ENCODE measurements around the gene PTPRT.

DNA sequence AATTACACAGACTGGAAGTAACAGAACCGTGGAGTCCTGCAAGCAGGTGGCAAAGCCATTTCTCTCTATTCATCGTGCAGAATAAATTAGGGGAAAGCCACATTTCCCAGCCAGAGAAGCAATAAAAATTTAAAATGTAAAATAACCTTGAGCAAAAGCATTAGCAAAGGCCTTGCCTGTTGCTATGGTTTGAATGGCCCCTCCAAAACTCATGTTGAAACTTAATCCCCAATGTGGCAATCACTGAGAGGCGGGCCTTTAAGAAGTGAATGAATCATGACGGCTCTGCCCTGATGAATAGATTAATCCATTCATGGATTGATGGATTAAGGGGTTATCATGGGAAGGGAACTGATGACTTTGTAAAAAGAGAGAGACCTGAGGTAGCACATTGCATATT lies 679.0 kb downstream of the PTPRT start:
- TF ChIP-seq SMC3 (IDR thresholded peaks at IDR 0.05; ENCODE audit: borderline replicate concordance, low read length) (no peak), SREBF2 (IDR thresholded peaks at IDR 0.05; ENCODE audit: low read length) (no peak), SMARCA5 (IDR thresholded peaks at IDR 0.05) (no peak), TCF12 (IDR thresholded peaks at IDR 0.05; ENCODE audit: low read depth, low read length) (no peak), POLR2A (IDR thresholded peaks at IDR 0.05; ENCODE audit: low read depth, low read length) (no peak), HDAC6 (IDR thresholded peaks at IDR 0.05; ENCODE audit: unreplicated experiment) (no peak), ZBED1 (IDR thresholded peaks at IDR 0.05; ENCODE audit: borderline replicate concordance) (no peak), ZSCAN29 (IDR thresholded peaks at IDR 0.05) (no peak), RFX5 (IDR thresholded peaks at IDR 0.05; ENCODE audit: low read depth, low read length) (no peak)
- TF ChIP-seq, protein P1, sequence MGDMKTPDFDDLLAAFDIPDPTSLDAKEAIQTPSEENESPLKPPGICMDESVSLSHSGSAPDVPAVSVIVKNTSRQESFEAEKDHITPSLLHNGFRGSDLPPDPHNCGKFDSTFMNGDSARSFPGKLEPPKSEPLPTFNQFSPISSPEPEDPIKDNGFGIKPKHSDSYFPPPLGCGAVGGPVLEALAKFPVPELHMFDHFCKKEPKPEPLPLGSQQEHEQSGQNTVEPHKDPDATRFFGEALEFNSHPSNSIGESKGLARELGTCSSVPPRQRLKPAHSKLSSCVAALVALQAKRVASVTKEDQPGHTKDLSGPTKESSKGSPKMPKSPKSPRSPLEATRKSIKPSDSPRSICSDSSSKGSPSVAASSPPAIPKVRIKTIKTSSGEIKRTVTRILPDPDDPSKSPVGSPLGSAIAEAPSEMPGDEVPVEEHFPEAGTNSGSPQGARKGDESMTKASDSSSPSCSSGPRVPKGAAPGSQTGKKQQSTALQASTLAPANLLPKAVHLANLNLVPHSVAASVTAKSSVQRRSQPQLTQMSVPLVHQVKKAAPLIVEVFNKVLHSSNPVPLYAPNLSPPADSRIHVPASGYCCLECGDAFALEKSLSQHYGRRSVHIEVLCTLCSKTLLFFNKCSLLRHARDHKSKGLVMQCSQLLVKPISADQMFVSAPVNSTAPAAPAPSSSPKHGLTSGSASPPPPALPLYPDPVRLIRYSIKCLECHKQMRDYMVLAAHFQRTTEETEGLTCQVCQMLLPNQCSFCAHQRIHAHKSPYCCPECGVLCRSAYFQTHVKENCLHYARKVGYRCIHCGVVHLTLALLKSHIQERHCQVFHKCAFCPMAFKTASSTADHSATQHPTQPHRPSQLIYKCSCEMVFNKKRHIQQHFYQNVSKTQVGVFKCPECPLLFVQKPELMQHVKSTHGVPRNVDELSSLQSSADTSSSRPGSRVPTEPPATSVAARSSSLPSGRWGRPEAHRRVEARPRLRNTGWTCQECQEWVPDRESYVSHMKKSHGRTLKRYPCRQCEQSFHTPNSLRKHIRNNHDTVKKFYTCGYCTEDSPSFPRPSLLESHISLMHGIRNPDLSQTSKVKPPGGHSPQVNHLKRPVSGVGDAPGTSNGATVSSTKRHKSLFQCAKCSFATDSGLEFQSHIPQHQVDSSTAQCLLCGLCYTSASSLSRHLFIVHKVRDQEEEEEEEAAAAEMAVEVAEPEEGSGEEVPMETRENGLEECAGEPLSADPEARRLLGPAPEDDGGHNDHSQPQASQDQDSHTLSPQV (IDR thresholded peaks at IDR 0.05) = no peak
- TF ChIP-seq, protein P2, sequence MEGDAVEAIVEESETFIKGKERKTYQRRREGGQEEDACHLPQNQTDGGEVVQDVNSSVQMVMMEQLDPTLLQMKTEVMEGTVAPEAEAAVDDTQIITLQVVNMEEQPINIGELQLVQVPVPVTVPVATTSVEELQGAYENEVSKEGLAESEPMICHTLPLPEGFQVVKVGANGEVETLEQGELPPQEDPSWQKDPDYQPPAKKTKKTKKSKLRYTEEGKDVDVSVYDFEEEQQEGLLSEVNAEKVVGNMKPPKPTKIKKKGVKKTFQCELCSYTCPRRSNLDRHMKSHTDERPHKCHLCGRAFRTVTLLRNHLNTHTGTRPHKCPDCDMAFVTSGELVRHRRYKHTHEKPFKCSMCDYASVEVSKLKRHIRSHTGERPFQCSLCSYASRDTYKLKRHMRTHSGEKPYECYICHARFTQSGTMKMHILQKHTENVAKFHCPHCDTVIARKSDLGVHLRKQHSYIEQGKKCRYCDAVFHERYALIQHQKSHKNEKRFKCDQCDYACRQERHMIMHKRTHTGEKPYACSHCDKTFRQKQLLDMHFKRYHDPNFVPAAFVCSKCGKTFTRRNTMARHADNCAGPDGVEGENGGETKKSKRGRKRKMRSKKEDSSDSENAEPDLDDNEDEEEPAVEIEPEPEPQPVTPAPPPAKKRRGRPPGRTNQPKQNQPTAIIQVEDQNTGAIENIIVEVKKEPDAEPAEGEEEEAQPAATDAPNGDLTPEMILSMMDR (IDR thresholded peaks at IDR 0.05 in 2 of 3, conservative IDR thresholded peaks at IDR 0.05 in 1 of 3; ENCODE audit: control insufficient read depth in 2 of 3, extremely low read depth in 1 of 3, insufficient read depth in 1 of 3, low read depth in 3 of 3, low read length in 3 of 3) = no peak
